GM18909 (cell line): ENCODE results near the gene DAB2IP.

Source experiments
- ATAC-seq: cut with Tn5 transposase; IDR thresholded peaks from one replicate; pipeline ENCODE4 v1.9.1; 2021; ENCODE audit warnings: mild to moderate bottlenecking; ENCODE audit not compliant: unreplicated experiment, poor library complexity

The DAB2IP gene

GRCh38 chr9:121717141-121717991 is 65.9 kb downstream of the DAB2IP start:
- no peak for ATAC-seq

GRCh38 chr9:121718084-121718483 is 66.7 kb downstream of the DAB2IP start:
- ATAC-seq, result no peak

- ATAC-seq, result no peak
Observed at GRCh38 chr9:121718501-121718900, 67.1 kb downstream of the DAB2IP start.

GRCh38 chr9:121720311-121721057 is 69.0 kb downstream of the DAB2IP start:
- no peak for ATAC-seq

GRCh38 chr9:121721058-121721350 is 69.6 kb downstream of the DAB2IP start:
- ATAC-seq, result no peak

- no peak for ATAC-seq
Observed at GRCh38 chr9:121721770-121722169, 70.3 kb downstream of the DAB2IP start.

- ATAC-seq, result no peak
Observed at GRCh38 chr9:121725008-121725775, 73.8 kb downstream of the DAB2IP start.

GRCh38 chr9:121727295-121728020 is 76.0 kb downstream of the DAB2IP start:
- no peak for ATAC-seq

GRCh38 chr9:121728916-121729315 is 77.5 kb downstream of the DAB2IP start:
- ATAC-seq, result no peak

- ATAC-seq, result no peak
Observed at GRCh38 chr9:121729769-121730562, 78.5 kb downstream of the DAB2IP start.

- no peak for ATAC-seq
Observed at GRCh38 chr9:121731090-121731489, 79.7 kb downstream of the DAB2IP start.

- no peak for ATAC-seq
Observed at GRCh38 chr9:121731919-121732318, 80.5 kb downstream of the DAB2IP start.

- no peak for ATAC-seq
Observed at GRCh38 chr9:121732389-121732788, 81.0 kb downstream of the DAB2IP start.

- no peak for ATAC-seq
Observed at GRCh38 chr9:121732886-121733285, 81.5 kb downstream of the DAB2IP start.

GRCh38 chr9:121734465-121734864 is 83.0 kb downstream of the DAB2IP start:
- no peak for ATAC-seq

GRCh38 chr9:121735065-121735792 is 83.8 kb downstream of the DAB2IP start:
- peak; percentile 48 for ATAC-seq

- no peak for ATAC-seq
Observed at GRCh38 chr9:121735793-121736770, 84.6 kb downstream of the DAB2IP start.

- ATAC-seq, result no peak
Observed at GRCh38 chr9:121736934-121737462, 85.6 kb downstream of the DAB2IP start.
